NCI-H2081 treated with DMSO at 0.1 percent for 48 hours (cell line): ENCODE measurements around the gene TEN1.
"Not testable (repeated sequence)": the region's sequence is repeated elsewhere in the genome, so short reads cannot be mapped to it uniquely, and the experiment has no call there.

Source experiments
- DNase-seq: peaks from one replicate; lab custom pipeline; 2025; lab: John Stamatoyannopoulos, UW

Gene TEN1

DNA sequence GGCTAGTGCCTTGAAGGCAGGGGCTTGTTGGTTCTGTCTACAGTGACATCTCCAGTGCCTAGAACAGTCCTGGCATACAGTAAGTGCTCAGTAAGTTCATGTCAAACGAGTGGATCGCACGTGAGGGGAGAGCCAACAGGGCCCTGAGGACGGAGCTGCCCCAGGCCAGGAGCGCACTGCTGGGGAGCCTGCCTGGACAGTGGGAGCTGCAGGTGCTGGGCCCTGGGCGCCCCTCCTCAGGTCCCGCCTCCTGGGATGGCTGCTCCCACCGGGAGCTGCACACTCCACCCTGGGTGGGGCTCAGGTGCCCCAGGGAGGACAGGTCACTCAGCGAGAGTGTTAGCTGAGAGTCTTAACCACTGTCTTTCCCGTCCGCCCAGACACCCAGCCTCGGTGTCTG is 46.3 kb downstream of the TEN1 start:
- no peak for DNase-seq

DNA sequence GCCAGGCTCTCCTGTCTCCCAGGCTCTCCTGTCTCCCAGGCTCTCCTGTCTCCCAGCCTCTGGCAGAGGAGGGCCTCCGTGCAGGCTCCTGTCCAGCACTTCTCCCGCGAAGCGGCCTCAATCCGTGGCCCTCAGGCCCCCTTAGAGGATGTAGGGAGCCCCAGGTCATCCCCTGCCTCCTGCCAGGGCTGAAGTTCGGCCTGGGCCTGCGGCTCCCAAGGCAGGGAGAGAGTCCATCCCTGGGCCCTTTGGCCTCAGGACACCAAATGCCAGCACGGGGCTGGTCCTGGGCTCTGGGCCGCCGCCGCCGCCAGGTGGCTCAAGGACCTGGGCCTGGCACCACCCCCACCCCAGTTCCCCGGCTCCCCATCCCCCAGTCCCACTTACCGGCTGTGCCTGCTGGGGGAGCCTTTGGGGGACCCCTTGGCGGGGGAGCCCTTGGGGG is 47.7 kb downstream of the TEN1 start:
- DNase-seq = no peak

DNA sequence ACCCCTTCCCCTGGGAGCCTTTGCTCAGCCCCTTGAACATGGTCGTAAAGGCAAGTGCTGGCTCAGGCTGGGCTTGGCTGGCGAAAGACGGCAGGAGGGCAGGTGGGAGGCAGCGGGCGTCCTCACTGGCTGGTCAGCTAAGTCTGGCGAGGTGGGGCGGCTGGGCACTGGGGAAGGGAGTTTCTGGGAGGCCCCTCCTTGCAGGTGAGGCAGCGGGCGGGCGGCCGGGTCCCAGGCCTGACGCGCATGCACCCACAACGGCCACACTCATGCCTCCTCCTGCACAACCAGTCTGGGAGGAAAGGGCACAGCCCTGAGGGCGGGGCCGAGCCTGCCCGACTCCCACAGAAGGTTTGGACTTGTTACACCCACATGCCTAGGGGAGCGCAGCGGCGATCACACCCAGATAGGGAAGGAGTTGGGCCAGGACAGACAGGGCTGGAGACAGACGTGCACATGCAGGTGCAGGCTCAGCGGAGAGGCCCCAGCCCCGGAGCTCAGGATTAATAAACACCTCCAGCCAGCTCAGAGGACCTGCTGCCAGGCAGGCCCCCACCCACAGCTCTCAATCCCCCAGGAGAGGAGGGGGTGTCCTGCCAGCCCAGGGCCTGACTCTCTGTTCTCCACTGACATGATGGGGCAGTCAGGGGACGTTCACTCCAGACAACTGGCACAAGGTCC is 48.3 kb downstream of the TEN1 start, which contains the start of gene EVPL:
EVPL (minus strand) TSS at position 148 of the 681 bp plus-strand sequence; CDS start at position 40, 108 bp downstream.
- DNase-seq = no peak

DNA sequence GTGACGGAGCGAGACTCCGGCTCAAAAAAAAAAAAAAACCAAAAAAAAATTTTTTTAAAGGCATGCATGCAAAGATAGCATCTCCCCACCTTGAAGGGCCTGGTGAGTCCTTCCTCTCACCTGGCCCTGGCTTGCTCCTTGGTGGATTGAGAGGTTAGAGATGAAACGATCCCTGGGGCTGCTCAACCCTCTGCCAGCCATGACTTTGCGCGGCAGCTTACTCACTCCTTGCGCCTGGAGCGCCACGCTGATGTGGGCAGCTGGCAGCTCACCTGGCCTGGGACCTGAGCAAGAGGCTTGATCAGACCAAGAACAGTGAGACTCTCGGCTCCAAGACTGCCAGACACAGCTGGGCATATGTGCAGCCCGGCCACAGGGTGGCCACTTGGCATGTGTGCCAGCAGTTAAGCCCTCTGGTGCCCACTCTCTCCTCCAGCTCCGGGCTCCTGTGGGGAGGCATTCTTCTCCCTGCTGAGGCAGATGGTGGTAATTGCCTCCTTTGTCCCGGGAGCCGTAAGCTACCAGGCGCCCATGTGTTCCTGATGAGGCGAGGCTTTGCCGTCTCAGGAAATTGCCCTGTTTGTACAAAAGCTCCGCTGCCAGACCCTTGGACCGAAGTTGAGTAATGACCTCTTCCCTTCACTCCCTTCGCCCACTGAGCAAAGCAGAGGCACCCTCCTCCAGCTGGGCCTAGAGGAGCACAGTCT is 53.2 kb downstream of the TEN1 start:
- DNase-seq = peak; percentile 46

DNA sequence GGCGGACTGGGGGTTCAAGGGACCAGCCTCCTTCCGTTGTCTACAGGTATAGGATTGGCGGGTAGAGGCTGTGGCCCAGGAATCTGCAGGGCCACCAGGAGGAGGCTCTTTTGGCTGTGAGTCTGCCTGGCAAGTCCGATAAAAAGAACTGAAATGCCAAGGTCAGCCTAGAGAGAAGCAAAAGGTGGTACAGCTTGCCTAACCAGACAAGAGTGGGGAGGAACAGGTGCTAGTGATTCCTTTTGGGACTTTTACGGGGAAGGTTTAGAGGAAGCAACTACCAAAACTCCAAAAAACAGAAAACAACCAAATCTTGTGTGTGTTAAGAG is 53.7 kb downstream of the TEN1 start:
- DNase-seq = no peak

DNA sequence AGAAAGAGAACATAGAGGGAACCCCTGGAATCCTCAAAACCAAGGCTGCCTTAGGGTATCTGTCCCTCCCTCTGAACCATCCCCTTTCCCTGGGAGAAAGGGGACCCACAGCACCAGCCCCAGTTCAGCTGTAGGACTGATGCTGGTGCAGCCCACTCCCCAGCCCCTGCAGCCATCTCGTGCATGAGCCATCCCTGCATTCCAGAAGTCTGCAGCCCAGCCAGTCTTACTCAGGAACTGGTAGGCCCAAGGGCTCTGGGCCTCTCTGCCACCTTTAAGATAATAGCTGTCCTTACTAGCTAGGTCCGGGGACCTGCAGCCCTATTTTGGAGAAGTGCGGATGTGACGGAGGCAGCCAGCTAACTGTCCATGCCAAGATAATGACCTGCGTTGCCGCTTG is 54.1 kb downstream of the TEN1 start:
- no peak for DNase-seq

DNA sequence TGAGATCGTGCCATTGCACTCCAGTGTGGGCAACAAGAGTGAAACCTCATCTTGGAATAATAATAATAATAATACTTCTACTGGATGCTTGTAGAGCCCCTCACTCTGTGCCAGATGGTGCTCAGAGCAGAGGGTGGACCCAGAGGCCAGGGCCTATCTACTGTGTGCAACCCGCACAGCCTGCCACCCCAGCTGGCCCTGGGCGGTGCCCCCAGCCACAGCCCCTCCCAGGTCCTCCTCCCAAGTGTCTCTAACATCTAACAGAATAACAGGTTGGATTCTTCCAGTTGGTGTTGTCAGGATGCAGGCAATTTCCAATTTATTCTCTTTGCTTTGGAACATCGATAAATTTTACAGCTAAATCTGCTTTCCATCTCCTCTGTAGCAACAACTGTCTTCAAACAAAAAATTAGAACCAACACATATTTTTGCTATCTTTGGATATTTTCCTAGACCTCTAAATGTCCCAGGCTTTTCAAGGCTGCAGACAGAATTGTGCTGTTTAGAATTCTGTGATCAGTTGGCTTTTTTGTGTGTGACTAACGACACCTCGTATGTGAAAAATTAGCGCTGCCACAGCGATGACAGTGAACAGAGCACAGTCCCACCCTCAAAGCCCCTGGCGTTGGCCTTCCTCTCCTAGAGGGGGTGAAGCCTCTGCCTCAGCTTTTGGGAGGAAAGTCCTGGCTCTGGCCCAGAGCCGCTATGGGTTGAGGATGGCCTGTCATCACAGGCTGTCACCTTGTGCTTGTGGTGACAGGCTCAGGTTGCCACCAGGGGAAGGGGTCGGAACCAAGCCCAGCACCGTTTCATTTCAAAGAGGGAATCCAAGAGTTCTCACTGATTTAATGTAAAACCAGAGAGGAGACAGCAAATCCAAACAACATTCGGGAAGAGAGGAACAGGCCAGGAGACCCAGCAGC is 55.6 kb downstream of the TEN1 start:
- no peak for DNase-seq

DNA sequence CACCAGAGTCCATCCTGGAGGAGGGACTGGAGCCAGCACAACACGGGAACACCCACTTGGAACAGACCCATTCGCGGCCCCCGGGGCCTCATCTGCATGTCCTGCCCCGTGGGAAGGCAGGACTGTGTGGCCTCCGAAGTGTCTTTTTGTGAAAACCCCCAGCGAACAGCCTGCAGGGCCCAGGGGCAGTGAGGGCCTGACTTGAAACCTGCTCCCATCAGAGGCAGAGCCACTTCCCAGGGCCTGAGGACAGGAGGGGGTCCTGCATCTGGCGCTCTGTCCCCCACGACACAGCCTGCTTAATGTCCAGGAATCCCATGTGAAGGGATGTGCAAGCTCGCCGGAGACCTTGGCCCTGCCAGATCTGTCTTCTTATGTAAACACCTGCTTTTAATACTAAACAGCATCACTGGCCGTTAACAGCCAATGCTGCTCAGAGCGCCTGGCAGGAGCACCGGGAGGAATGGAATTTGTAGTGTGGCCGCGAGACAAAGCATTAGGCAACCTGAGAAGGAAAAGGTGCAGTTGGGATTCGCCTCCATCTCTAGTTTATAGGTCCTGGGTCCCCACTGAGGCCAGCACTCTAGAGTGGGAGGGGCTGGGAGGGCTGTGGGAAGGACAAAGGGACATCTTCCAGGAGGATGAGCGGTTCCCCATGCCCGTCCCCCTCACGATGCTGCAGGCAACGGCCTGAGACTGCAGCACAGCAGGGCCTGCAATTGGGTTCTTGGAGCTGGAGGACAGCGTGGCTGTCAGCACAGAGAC is 57.6 kb downstream of the TEN1 start:
- no peak for DNase-seq

DNA sequence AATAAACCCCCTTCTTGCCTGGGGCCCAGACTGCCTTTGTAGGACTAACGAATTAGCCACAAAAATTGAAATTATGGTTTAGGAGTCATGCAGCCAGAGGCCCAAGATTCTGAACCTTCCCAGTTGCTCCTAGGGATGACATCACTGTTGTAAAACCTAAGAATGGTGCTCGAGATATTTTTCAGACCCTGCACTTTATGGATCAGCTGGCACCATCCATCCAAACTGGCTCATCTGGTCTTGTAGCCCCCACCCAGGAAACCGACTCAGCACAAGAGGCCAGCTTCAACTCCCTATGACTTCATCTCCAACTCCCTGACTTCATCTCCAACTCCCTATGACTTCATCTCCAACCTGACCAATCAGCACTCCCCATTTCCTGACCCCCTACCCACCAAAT is 59.0 kb downstream of the TEN1 start:
- no peak for DNase-seq

DNA sequence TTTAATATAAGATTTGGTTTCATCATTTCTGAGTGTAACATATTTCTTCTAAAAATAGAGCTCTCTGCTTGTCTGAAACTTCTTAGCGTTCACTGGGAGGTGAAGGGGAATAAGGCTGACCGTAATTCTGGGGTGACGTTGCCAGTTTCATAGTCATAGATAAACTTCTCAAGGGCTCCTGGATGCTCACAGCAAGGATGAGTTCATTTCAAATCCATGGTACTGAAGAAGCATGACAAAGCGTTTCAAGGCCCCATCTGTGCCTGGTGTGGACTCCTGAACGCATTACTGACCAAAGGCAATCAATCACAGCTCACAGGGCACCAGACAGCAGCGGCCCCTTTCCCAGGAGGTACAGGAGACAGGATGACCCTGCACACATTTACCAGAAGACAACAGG is 60.1 kb downstream of the TEN1 start:
- no peak for DNase-seq

DNA sequence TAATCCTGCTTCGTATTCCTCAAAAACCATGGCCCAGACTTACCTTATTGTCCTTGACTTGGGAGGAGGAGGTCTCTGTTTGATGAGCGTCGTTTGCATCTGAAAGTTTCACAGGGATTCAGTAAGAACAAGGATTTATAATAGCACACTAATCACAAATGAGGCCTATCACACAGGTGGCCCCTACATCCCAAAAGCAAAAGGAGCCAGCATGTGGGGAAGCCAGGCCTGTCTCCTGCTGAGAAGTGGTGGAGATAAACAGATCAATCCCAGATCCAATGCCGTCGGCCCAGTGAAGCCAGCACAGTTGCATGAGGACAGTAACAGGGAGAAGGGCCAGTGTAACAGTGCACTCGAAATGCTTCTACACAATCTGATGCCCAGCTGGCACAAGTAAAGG is 61.3 kb downstream of the TEN1 start:
- no peak for DNase-seq

DNA sequence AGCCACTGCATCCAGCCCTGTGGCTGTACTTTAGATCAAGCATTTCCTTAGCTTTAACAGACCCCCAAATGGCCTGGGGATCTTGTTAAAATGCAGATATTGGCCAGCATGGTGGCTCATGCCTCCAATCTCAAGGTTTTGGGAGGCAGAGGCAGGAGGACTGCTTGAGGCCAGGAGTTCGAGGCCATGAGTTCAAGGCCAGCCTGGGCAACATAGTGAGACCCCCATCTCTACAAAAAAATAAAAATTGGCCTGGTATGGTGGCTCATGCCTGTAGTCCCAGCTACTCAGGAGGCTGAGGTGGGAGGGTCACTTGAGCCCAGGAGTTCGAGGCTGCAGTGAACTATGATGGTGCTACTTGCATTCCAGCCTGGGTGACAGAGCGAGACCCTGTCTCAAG is 63.8 kb downstream of the TEN1 start:
- DNase-seq = not testable (repeated sequence)

DNA sequence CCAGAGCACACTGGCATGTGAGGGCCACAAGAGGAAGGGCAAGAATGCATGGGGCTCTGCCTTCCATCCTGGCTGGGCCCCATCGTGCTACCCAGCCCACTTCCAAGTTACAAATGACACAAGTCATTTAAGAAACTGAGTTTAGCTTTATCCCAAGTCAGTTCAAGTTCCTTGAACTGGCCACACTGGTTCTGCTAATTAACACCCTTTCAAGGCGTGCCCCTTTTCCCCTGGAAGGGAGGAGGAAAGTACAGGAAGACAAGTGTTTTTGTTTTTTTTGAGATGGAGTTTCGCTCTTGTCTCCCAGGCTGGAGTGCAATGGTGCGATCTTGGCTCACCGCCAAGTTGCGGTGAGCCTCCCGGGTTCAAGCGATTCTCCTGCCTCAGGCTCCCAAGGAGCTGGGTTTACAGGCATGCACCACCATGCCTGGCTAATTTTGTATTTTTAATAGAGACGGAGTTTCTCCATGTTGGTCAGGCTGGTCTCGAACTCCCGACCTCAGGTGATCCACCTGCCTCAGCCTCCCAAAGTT is 65.5 kb downstream of the TEN1 start:
- DNase-seq = not testable (repeated sequence)

DNA sequence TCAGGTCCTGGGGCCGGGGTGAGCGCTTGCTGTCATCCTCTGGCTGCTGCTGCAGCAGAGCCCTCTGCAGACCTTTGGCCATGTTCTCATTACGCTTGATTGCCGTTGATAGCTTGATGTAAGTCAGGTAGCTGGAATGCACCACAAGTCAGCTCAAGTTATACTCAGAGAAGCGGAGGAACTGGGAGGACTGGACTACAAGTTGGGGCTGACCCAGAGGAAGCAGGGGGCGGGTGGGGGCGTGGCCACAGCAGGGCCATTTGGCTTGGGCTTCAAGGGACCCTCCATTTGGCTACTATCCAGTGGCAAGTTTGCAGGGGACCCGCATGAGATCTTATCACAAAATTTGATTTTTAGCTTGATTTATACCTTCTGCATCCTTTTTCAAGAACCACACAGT is 67.0 kb downstream of the TEN1 start:
- DNase-seq = no peak

DNA sequence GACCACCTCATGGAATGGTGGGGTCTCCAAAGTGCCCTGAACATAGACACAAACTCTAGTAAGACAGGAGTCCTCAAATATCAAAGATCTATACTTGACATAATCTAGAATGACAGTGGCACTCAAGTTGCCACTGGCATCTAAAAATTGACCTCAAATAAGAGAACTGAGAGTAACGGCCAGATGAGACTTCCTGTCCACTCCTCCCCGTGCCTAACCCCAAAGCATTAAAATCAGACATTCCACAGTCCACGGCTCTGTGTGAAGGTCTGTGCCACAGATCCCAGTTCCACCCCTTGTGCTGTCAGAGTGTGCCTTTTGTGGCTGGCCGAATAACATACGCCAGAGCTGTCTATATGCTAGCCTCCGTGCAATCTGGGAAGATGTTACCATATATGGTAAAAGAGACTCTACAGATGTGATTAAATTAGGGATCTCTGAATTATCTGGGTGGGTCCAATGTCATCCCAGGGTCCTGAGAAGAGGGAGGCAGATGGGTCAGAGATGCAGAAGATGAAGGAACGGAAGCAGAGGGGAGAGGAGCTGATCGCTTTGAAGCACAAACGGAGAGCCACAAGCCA is 69.1 kb downstream of the TEN1 start:
- DNase-seq = no peak

DNA sequence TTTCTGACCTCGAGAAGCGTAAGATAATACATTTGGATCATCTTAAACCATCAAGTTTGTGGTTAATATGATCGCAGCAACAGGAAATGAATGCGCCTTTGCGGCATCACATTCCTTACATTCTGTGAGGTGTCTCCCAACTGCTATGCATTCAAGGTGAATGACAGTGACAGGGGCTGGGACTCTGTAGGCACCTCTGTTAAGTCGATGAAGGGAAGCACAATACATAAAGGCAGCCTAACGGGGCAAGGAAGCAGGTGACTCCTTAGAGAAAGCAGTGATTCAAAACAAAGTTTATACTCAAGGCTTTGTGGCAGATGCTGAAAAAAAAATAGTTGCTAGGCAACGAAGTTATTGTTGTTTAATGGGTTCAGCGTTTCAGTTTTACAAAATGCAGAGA is 69.7 kb downstream of the TEN1 start:
- no peak for DNase-seq

DNA sequence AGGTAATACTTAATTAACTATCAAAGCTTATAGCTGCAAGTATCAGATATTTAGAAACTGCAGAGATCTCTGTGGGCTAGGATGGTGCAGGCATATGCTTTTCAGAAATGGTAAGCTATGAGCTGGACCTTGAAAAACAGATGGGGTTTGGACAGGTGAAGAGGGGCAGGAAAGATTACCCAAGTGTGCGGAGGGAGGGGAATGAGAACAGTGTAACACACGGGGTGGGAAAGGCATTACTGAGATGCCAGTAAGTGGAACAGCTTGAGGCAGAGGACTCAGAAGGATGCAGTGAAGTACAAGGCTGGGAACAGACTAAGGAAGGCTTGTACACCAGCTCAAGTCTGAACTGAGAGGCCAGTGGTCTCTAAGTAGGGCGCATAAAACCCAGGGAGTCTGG is 70.2 kb downstream of the TEN1 start:
- no peak for DNase-seq

DNA sequence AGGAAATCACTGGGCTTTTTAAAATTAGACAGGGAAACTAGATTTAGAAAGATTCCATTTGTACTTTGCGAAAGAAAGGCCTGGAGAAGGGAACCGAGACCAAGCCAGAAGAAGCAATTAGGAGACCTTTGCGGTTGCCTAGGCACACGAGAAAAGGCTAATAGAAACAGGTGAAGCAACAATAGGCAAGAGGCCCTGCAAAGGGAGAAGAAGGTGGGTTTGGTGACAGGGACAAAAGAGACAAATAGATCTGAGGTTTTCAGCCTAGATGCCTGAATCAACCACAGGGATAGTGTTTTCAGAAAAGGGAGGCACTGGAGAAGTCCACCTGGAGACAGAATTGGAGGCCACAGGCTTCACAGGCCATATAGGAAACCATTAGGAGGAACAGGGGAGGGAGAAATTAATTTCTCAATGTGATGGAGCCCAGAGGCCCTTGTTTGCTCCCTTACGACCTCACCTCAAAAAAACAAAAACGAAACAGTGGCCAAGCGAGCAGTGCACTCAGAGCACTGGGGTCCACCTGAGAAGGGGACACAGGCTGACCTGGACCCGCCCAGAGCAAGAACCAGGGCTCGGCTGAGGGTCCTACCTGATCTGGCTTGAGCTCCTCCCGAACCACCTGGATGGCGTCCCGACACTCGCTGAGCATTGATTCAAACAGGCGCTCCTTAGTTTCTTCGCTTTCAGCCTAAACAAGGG is 70.9 kb downstream of the TEN1 start:
- DNase-seq = no peak
